ENCODE data around the gene MRGPRD.

DNA sequence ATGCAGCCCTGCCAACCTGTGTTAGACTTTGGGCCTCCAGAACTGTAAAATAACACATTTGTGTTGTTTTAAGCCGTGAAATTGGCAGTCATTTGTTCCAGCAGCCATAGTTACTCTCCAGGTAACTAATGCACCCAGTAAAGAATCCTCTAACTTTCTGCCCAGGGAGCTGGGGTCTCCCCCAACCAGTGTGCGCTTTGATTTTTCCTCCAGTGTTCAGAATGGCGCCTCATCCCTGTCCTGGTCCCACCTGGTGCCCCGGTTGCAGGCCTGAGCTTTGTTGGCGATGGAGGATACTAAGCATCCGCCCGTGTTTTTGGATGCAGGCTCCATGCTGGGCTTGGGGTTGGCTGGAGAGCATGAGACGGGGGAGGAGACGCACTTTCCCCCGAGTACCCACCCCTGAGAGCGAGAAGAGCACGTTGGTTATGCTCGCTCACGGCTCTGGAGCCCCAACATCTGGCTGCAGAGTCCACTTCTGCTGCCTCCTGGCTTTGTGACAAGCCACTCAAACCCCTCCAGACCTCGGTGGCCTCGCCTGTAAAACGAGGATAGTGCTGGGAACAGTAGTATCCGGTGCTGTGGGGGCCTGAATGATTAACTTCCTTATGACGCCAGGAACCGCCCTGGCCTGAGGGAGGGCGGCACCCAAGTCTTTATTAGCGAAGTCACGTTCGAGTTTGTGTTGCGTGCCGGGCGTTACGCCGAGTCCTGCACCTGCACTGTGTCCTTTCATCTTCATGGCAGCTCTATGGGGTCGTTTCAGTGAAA, 25.8 kb downstream of the MRGPRD start:
- TF ChIP-seq EZH2 (optimal IDR thresholded peaks at IDR 0.05; ENCODE audit: low read depth, low read length) = no peak
- TF ChIP-seq, protein P1, sequence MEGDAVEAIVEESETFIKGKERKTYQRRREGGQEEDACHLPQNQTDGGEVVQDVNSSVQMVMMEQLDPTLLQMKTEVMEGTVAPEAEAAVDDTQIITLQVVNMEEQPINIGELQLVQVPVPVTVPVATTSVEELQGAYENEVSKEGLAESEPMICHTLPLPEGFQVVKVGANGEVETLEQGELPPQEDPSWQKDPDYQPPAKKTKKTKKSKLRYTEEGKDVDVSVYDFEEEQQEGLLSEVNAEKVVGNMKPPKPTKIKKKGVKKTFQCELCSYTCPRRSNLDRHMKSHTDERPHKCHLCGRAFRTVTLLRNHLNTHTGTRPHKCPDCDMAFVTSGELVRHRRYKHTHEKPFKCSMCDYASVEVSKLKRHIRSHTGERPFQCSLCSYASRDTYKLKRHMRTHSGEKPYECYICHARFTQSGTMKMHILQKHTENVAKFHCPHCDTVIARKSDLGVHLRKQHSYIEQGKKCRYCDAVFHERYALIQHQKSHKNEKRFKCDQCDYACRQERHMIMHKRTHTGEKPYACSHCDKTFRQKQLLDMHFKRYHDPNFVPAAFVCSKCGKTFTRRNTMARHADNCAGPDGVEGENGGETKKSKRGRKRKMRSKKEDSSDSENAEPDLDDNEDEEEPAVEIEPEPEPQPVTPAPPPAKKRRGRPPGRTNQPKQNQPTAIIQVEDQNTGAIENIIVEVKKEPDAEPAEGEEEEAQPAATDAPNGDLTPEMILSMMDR (IDR thresholded peaks at IDR 0.05; ENCODE audit: low read length) = no peak
